HepG2 (cell line): ENCODE data around the gene REC114. TPM values are rescaled to one million over a fixed set of nuclear protein-coding genes. Genes with fewer than 3 reads are reported as not detected.
"Not testable (repeated sequence)": the region's sequence is repeated elsewhere in the genome, so short reads cannot be mapped to it uniquely, and the experiment has no call there.

Source experiments
- ATAC-seq: fragments of 200-7000 bp; cut with Tn5 transposase; 3 replicates; pipeline ENCODE4 v1.9.1; 2020; ENCODE audit warnings: mild to moderate bottlenecking, moderate library complexity
- BruUV-seq: library from RNA; stranded (reverse); fragments of 400-500 nt; replicated peaks from 2 replicates; lab custom pipeline; 2021; lab: Mats Ljungman, UMichigan
- CTCF ChIA-PET: fragments of 300-600 bp; formaldehyde crosslinking; extraction: SDS; loops from one replicate; lab custom pipeline; 2021; ENCODE audit warnings: low total read pairs, inconsistent platforms, low intra/inter-chr PET ratio; lab: Yijun Ruan, JAX
- POLR2A ChIA-PET: fragments of 350-600 bp; sonication (Branson Sonifier 250); formaldehyde crosslinking; loops from one replicate; lab custom pipeline; 2020; ENCODE audit warnings: antibody characterized with exemption, inconsistent platforms; lab: Yijun Ruan, JAX
- DNase-seq: peaks from one replicate; pipeline ENCODE4 v3.0.0-alpha.2; 2015; ENCODE audit warnings: low spot score
- FAIRE-seq: peaks from 3 replicates; lab custom pipeline; 2011; peaks lifted over from hg19 to GRCh38; lab: Jason Lieb, UNC
- H2AFZ ChIP-seq: one replicate; pipeline ENCODE4 v1.6.1; 2011; ENCODE audit warnings: low read length, inconsistent platforms
- H3K27ac ChIP-seq: fragments of 300-600 bp; 3 replicates; pipeline ENCODE4 v1.8.0; 2011; ENCODE audit warnings: mixed run types, mild to moderate bottlenecking, mixed read lengths, low read length, inconsistent platforms; ENCODE audit not compliant: insufficient read depth; ENCODE audit errors: extremely low read length
- H3K27me3 ChIP-seq, 2 experiments: fragments of 200-600 bp in 1 of 2; 2 replicates in 1 of 2; 3 replicates in 1 of 2; pipeline versions ENCODE4 v1.6.0 to v1.8.0; 2011; ENCODE audit warnings: low read length in 2 of 2, mild to moderate bottlenecking in 2 of 2, moderate library complexity in 2 of 2, inconsistent platforms in 1 of 2; ENCODE audit not compliant: insufficient read depth in 2 of 2, control insufficient read depth in 1 of 2
- H3K36me3 ChIP-seq, 2 experiments: fragments of 200-600 bp in 1 of 2; replicated peaks in 1 of 2; 2 replicates in 1 of 2; 3 replicates in 1 of 2; pipeline versions ENCODE4 v1.5.1 to v1.8.0; 2011; ENCODE audit warnings: low read length in 2 of 2, inconsistent platforms in 1 of 2; ENCODE audit not compliant: insufficient read depth in 2 of 2, control insufficient read depth in 1 of 2
- H3K4me1 ChIP-seq: 2 replicates; pipeline ENCODE4 v1.5.1; 2012; ENCODE audit warnings: low read length, inconsistent platforms; ENCODE audit not compliant: insufficient read depth
- H3K4me2 ChIP-seq: 2 replicates; pipeline ENCODE4 v1.6.0; 2011; ENCODE audit warnings: low read depth, low read length, inconsistent platforms
- H3K4me3 ChIP-seq, 3 experiments: fragments of 200-600 bp in 1 of 3; sonication (generic), shearing (Covaris generic) in 1 of 3; replicated peaks in 1 of 3; 2 replicates each; pipeline ENCODE4 v1.5.1; 2011 to 2016; ENCODE audit warnings: low read length in 3 of 3, inconsistent platforms in 2 of 3, low read depth in 2 of 3, mild to moderate bottlenecking in 2 of 3, control low read depth in 1 of 3, mixed read lengths in 1 of 3; ENCODE audit not compliant: insufficient read depth in 1 of 3
- H3K79me2 ChIP-seq: one replicate; pipeline ENCODE4 v1.6.1; 2011; ENCODE audit warnings: low read length, inconsistent platforms; ENCODE audit not compliant: insufficient read depth
- H3K9ac ChIP-seq: 2 replicates; pipeline ENCODE4 v1.6.0; 2011; ENCODE audit warnings: mild to moderate bottlenecking, low read depth, low read length, inconsistent platforms; ENCODE audit not compliant: insufficient read depth
- H3K9me3 ChIP-seq: 2 replicates; pipeline ENCODE4 v1.5.1; 2012; ENCODE audit warnings: mild to moderate bottlenecking, low read length
- H4K20me1 ChIP-seq: 2 replicates; pipeline ENCODE4 v1.6.0; 2011; ENCODE audit warnings: inconsistent platforms, mild to moderate bottlenecking, low read length, moderate library complexity; ENCODE audit not compliant: insufficient read depth
- CEBPB ChIP-seq: IDR thresholded peaks from 2 replicates; pipeline ENCODE4 v1.6.1; 2011; ENCODE audit warnings: low read depth, low read length, improper control_type of control experiment, borderline replicate concordance
- CEBPG ChIP-seq: IDR thresholded peaks from 2 replicates; pipeline ENCODE4 v1.6.1; 2016
- GATAD2A ChIP-seq: IDR thresholded peaks from 2 replicates; pipeline ENCODE4 v1.6.1; 2016
- GFI1 ChIP-seq: sonication (generic); formaldehyde crosslinking; IDR thresholded peaks from 2 replicates; pipeline ENCODE4 v1.5.0; 2020; ENCODE audit warnings: missing genetic modification reagents, mild to moderate bottlenecking, borderline replicate concordance
- ISL2 ChIP-seq: sonication (generic); formaldehyde crosslinking; IDR thresholded peaks from 2 replicates; pipeline ENCODE4 v1.5.0; 2020; ENCODE audit warnings: missing genetic modification reagents
- MEIS1 ChIP-seq: sonication (generic); formaldehyde crosslinking; IDR thresholded peaks from 2 replicates; pipeline ENCODE4 v1.9.0; 2021; ENCODE audit warnings: mild to moderate bottlenecking, missing genetic modification reagents, moderate library complexity, borderline replicate concordance
- NCOA5 ChIP-seq: sonication (generic); formaldehyde crosslinking; IDR thresholded peaks from 2 replicates; pipeline ENCODE4 v1.4.0; 2020; ENCODE audit warnings: missing genetic modification reagents
- NR2F6 ChIP-seq, 2 experiments: IDR thresholded peaks; 2 replicates each; pipeline ENCODE4 v1.6.1; 2016; ENCODE audit warnings: antibody characterized with exemption in 1 of 2, mild to moderate bottlenecking in 1 of 2
- ONECUT2 ChIP-seq: sonication (generic); formaldehyde crosslinking; IDR thresholded peaks from 2 replicates; pipeline ENCODE4 v1.4.0; 2020; ENCODE audit warnings: missing genetic modification reagents
- PATZ1 ChIP-seq: sonication (generic); formaldehyde crosslinking; IDR thresholded peaks from 2 replicates; pipeline ENCODE4 v1.4.0; 2020; ENCODE audit warnings: missing genetic modification reagents
- SMAD9 ChIP-seq: sonication (generic); formaldehyde crosslinking; IDR thresholded peaks from 2 replicates; pipeline ENCODE4 v1.5.1; 2020; ENCODE audit warnings: mild to moderate bottlenecking, missing genetic modification reagents
- TBP ChIP-seq: sonication (generic); formaldehyde crosslinking; IDR thresholded peaks from 2 replicates; pipeline ENCODE4 v1.5.0; 2020; ENCODE audit warnings: missing genetic modification reagents
- ZNF652 ChIP-seq: IDR thresholded peaks from 2 replicates; pipeline ENCODE4 v1.6.1; 2016; ENCODE audit warnings: low read depth, borderline replicate concordance
- ZNF770 ChIP-seq: sonication (generic); formaldehyde crosslinking; IDR thresholded peaks from 2 replicates; pipeline ENCODE4 v1.5.0; 2020; ENCODE audit warnings: mild to moderate bottlenecking, missing genetic modification reagents
- ZNF850 ChIP-seq: sonication (generic); formaldehyde crosslinking; conservative IDR thresholded peaks from 2 replicates; pipeline ENCODE4 v1.9.0; 2021; ENCODE audit warnings: mild to moderate bottlenecking, missing genetic modification reagents
- WGBS: methylation state at CpG from one replicate; pipeline ENCODE4 v1.1.6; 2017; ENCODE audit warnings: low lambda C conversion rate; 5-methylcytosine and 5-hydroxymethylcytosine counted together
- in situ Hi-C: cut with HindIII; loops from 2 replicates; pipeline ENCODE4 v1.10.0; 2017; ENCODE audit warnings: low pct_unique_long_range_greater_than_20kb; ENCODE audit not compliant: extremely low pct_ligation_motif_present
- intact Hi-C: fragments of 100-400 bp; cut with micrococcal nuclease; formaldehyde crosslinking; loops from one replicate; pipeline ENCODE4 v1.10.0; 2022; ENCODE audit not compliant: unreplicated experiment
- polyA plus RNA-seq, 8 experiments: library from polyadenylated mRNA; depleted of rRNA in 3 of 8; stranded (reverse) in 7 of 8; unstranded in 1 of 8; fragments of >200 nt; fragmentation: Illumina TruSeq in 4 of 8; extraction: Trizol in 4 of 8; gene quantifications; 2 replicates each; pipeline versions ENCODE4 v1.2.1 to v1.2.3, GENCODE V29; 2011 to 2016; ENCODE audit warnings: low read depth in 4 of 8, missing spikeins in 1 of 8, mixed read lengths in 1 of 8; ENCODE audit not compliant: insufficient read depth in 1 of 8
- total RNA-seq, 5 experiments: library from RNA; depleted of rRNA; stranded (reverse); fragments of >200 nt; fragmentation: Illumina TruSeq; extraction: Trizol; gene quantifications; 2 replicates each; pipeline ENCODE4 v1.2.3, GENCODE V29; 2016; ENCODE audit warnings: low read depth in 1 of 5
- TF ChIP-seq, protein P1 (sequence below): IDR thresholded peaks from 2 replicates; pipeline ENCODE4 v1.6.1; 2016
- TF ChIP-seq, protein P2 (sequence below): sonication (generic); formaldehyde crosslinking; IDR thresholded peaks from 2 replicates; pipeline ENCODE4 v1.4.0; 2020; ENCODE audit warnings: missing genetic modification reagents

Gene REC114
- total and polyA plus RNA-seq, 2 of the 13 experiments (the other 11 are each of a cell fraction or from before 2014, with no cell fraction given), result not detected

DNA sequence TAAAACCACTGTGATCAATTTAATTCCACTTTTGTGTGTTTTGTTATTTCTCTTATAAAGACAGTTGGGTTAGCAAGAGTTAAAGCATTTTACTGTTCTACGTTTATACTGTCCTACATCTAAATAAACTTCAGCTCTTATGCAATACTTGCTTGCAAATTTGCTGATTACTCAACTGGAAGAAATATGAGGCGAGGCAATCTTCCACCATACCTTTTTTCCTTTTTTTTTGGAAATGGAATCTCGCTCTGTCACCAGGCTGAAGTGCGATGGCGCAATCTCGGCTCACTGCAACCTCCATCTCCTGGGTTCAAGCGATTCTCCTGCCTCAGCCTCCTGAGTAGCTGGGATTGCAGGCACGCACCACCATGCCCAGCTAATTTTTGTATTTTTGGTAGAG is 42.9 kb downstream of the REC114 start:
- WGBS, result 1% methylated on average over 8 of the region's 8 CpGs
- H3K27ac ChIP-seq, in situ Hi-C loops, FAIRE-seq, H2AFZ ChIP-seq, H3K4me2 ChIP-seq, H3K4me3 ChIP-seq, POLR2A ChIA-PET, H3K27me3 ChIP-seq, ATAC-seq, H3K9me3 ChIP-seq, H4K20me1 ChIP-seq, CTCF ChIA-PET, H3K4me1 ChIP-seq, H3K9ac ChIP-seq, intact Hi-C loops, H3K36me3 ChIP-seq, H3K79me2 ChIP-seq, BruUV-seq: not testable (repeated sequence)
- TF ChIP-seq ISL2 (0 out of 2 replicates have a peak, but pooled peaks have one; percentile 16), GFI1 (CRISPR knock-in tag) (0 out of 2 replicates have a peak, but pooled peaks have one; percentile 29), GATAD2A (CRISPR knock-in tag) (0 out of 2 replicates have a peak, but pooled peaks have one; percentile 16), ZNF652 (CRISPR knock-in tag) (peak; percentile 69), ZNF770 (peak; percentile 95), CEBPG (CRISPR knock-in tag) (peak; percentile 73), CEBPB (peak; percentile 89)
- DNase-seq, result peak; percentile 13

DNA sequence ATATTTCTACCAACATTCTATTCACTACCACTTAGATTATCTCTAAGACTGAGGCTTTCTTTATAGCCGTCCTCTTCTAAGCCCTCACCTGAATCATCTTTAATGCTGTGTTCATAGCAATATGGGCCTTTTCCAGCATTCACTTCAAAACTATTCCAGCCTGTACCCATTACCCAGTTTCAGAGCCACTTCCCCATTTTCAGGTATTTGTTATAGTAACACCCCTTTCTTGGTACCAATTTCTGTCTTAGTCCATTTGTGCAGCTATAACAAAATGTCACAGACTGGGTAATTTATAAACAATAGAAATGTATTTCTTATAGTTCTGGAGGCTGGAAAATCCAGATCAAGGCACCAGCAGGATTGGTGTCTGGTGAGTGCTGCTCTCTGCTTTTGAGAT is 45.7 kb downstream of the REC114 start:
- POLR2A ChIA-PET, result no interaction called here
- no peak for FAIRE-seq
- 0% methylated on average over 1 of the region's 1 CpG for WGBS
- in situ Hi-C loops (no loop called here), intact Hi-C loops (no loop called here)
- H3K4me3 ChIP-seq, result no peak overlapping the region
- H4K20me1 ChIP-seq, result no peaks in the 10 kb centered on the region
- ATAC-seq, result no peak
- CTCF ChIA-PET, result no interaction called here
- no peak overlapping the region for H3K9ac ChIP-seq
- no peaks in the 10 kb centered on the region for H3K9me3 ChIP-seq
- BruUV-seq, result no TSS peak
- H3K27me3 ChIP-seq, result no peaks in the 10 kb centered on the region
- no peak overlapping the region for H3K4me2 ChIP-seq
- H3K36me3 ChIP-seq, result no peaks in the 10 kb centered on the region
- no peak overlapping the region for H3K27ac ChIP-seq
- H3K4me1 ChIP-seq, result 0 out of 2 replicates have a peak, but pooled peaks cover 4% of the 10 kb centered on the region
- DNase-seq, result no peak
- no peaks in the 10 kb centered on the region for H3K79me2 ChIP-seq
- no peak overlapping the region for H2AFZ ChIP-seq
- TF ChIP-seq, protein P1, sequence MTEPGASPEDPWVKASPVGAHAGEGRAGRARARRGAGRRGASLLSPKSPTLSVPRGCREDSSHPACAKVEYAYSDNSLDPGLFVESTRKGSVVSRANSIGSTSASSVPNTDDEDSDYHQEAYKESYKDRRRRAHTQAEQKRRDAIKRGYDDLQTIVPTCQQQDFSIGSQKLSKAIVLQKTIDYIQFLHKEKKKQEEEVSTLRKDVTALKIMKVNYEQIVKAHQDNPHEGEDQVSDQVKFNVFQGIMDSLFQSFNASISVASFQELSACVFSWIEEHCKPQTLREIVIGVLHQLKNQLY (CRISPR knock-in tag), result no peak
- no peak for TF ChIP-seq ONECUT2 (CRISPR knock-in tag)
- TF ChIP-seq ZNF850 (CRISPR knock-in tag), result no peak
- TF ChIP-seq TBP, result no peak
- no peak for TF ChIP-seq NR2F6 (IDR thresholded peaks at IDR 0.05)
- no peak for TF ChIP-seq NR2F6 (CRISPR knock-in tag; IDR thresholded peaks at IDR 0.05)
- TF ChIP-seq PATZ1 (CRISPR knock-in tag), result no peak
- TF ChIP-seq MEIS1, result no peak
- TF ChIP-seq, protein P2, sequence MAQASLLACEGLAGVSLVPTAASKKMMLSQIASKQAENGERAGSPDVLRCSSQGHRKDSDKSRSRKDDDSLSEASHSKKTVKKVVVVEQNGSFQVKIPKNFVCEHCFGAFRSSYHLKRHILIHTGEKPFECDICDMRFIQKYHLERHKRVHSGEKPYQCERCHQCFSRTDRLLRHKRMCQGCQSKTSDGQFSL (CRISPR knock-in tag), result no peak
- TF ChIP-seq NCOA5 (CRISPR knock-in tag), result no peak
- TF ChIP-seq SMAD9 (CRISPR knock-in tag), result no peak
